Chondrocyte (in vitro differentiated cells): Measurements from ENCODE around the gene EPM2A. TPM values are rescaled to one million over a fixed set of nuclear protein-coding genes. Genes with fewer than 3 reads are reported as not detected.
A peak's percentile ranks its signal among the peaks of the same experiment; 100 is the strongest.

ENCODE experiments used
- DNase-seq: peaks from one replicate; pipeline ENCODE4 v3.0.0; 2021; ENCODE audit warnings: mixed read lengths, low spot score
- H3K27ac Mint-ChIP-seq: one replicate; pipeline ENCODE4 v1.8.0; 2021; ENCODE audit warnings: mild to moderate bottlenecking, moderate library complexity, mixed read lengths; ENCODE audit not compliant: unreplicated experiment
- H3K27me3 Mint-ChIP-seq: 2 replicates; pipeline ENCODE4 v1.8.0; 2021; ENCODE audit warnings: low read depth, mixed read lengths
- H3K36me3 Mint-ChIP-seq: 2 replicates; pipeline ENCODE4 v1.8.0; 2021; ENCODE audit warnings: low read depth, mixed read lengths
- H3K4me1 Mint-ChIP-seq: 2 replicates; pipeline ENCODE4 v1.8.0; 2021; ENCODE audit warnings: low read depth, mild to moderate bottlenecking, mixed read lengths
- H3K4me3 Mint-ChIP-seq: one replicate; pipeline ENCODE4 v1.8.0; 2021; ENCODE audit warnings: mild to moderate bottlenecking, moderate library complexity, mixed read lengths; ENCODE audit not compliant: unreplicated experiment
- H3K9me3 Mint-ChIP-seq: 2 replicates; pipeline ENCODE4 v1.8.0; 2021; ENCODE audit warnings: low read depth, mixed read lengths
- CTCF ChIP-seq: fragments of 200-600 bp; sonication (generic); IDR thresholded peaks from 2 replicates; pipeline ENCODE4 v1.5.0; 2021; ENCODE audit warnings: antibody characterized with exemption, mild to moderate bottlenecking, moderate library complexity
- total RNA-seq: library from RNA; stranded (reverse); gene quantifications from 3 replicates; pipeline ENCODE4 v1.2.1, GENCODE V29; 2021

EPM2A gene
- total RNA-seq, 1 donor from 2014 or later, result 7.8 TPM

- H3K36me3 Mint-ChIP-seq, result peaks cover 7% of the 10 kb centered on the region
- H3K4me1 Mint-ChIP-seq, result no peaks in the 10 kb centered on the region
- no peak for DNase-seq
- no peak for TF ChIP-seq CTCF
- H3K27me3 Mint-ChIP-seq, result no peaks in the 10 kb centered on the region
- no peak overlapping the region for H3K27ac Mint-ChIP-seq
- no peak overlapping the region for H3K4me3 Mint-ChIP-seq
- peaks cover 14% of the 10 kb centered on the region for H3K9me3 Mint-ChIP-seq
Observed at GRCh38 chr6:145713773-145714172, 21.5 kb downstream of the EPM2A start.

GRCh38 chr6:145711372-145711771 is 23.9 kb downstream of the EPM2A start:
- DNase-seq, result no peak
- Mint-ChIP-seq H3K9me3 (peaks cover 14% of the 10 kb centered on the region), H3K4me1 (peaks cover 1% of the 10 kb centered on the region), H3K4me3 (no peak overlapping the region), H3K27me3 (no peaks in the 10 kb centered on the region), H3K27ac (no peak overlapping the region), H3K36me3 (peaks cover 3% of the 10 kb centered on the region)
- TF ChIP-seq CTCF, result no peak

- TF ChIP-seq CTCF, result no peak
- H3K27me3 Mint-ChIP-seq, result no peaks in the 10 kb centered on the region
- H3K9me3 Mint-ChIP-seq, result peaks cover 3% of the 10 kb centered on the region
- H3K27ac Mint-ChIP-seq, result no peak overlapping the region
- H3K4me3 Mint-ChIP-seq, result no peak overlapping the region
- no peak for DNase-seq
- H3K36me3 Mint-ChIP-seq, result no peaks in the 10 kb centered on the region
- H3K4me1 Mint-ChIP-seq, result peaks cover 20% of the 10 kb centered on the region
Observed at GRCh38 chr6:145707397-145707796, 27.9 kb downstream of the EPM2A start.

GRCh38 chr6:145705561-145705960 is 29.8 kb downstream of the EPM2A start:
- Mint-ChIP-seq H3K9me3 (peaks cover 3% of the 10 kb centered on the region), H3K4me1 (peaks cover 23% of the 10 kb centered on the region), H3K36me3 (no peaks in the 10 kb centered on the region), H3K4me3 (no peak overlapping the region), H3K27me3 (no peaks in the 10 kb centered on the region), H3K27ac (no peak overlapping the region)
- DNase-seq, result no peak
- TF ChIP-seq CTCF, result no peak

- H3K36me3 Mint-ChIP-seq, result no peaks in the 10 kb centered on the region
- no peak for DNase-seq
- peak; percentile 96 for TF ChIP-seq CTCF
Observed at GRCh38 chr6:145704143-145704781, 31.1 kb downstream of the EPM2A start.

More at GRCh38 chr6:145704143-145704781, 31.1 kb downstream of the EPM2A start:
- H3K27me3 Mint-ChIP-seq, result no peaks in the 10 kb centered on the region
- no peak overlapping the region for H3K27ac Mint-ChIP-seq
- peaks cover 31% of the 10 kb centered on the region for H3K4me1 Mint-ChIP-seq
- H3K9me3 Mint-ChIP-seq, result no peaks in the 10 kb centered on the region
- no peak overlapping the region for H3K4me3 Mint-ChIP-seq
